ENCODE measurements around the gene RNF115.
"Not testable (repeated sequence)": the region's sequence is repeated elsewhere in the genome, so short reads cannot be mapped to it uniquely, and the experiment has no call there.

DNA sequence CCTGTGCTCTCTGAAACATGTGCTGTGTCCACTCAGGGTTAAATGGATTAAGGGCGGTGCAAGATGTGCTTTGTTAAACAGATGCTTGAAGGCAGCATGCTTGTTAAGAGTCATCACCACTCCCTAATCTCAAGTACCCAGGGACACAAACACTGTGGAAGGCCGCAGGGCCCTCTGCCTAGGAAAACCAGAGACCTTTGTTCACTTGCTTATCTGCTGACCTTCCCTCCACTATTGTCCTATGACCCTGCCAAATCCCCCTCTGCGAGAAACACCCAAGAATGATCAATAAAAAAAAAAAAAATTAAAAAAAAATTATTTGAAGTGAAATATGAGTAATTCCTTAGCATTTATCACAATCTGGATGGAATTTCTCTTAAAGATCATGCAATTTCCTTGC lies 58.8 kb downstream of the RNF115 start:
- TF ChIP-seq, protein P1, sequence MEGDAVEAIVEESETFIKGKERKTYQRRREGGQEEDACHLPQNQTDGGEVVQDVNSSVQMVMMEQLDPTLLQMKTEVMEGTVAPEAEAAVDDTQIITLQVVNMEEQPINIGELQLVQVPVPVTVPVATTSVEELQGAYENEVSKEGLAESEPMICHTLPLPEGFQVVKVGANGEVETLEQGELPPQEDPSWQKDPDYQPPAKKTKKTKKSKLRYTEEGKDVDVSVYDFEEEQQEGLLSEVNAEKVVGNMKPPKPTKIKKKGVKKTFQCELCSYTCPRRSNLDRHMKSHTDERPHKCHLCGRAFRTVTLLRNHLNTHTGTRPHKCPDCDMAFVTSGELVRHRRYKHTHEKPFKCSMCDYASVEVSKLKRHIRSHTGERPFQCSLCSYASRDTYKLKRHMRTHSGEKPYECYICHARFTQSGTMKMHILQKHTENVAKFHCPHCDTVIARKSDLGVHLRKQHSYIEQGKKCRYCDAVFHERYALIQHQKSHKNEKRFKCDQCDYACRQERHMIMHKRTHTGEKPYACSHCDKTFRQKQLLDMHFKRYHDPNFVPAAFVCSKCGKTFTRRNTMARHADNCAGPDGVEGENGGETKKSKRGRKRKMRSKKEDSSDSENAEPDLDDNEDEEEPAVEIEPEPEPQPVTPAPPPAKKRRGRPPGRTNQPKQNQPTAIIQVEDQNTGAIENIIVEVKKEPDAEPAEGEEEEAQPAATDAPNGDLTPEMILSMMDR (IDR thresholded peaks at IDR 0.05; ENCODE audit: borderline replicate concordance, extremely low read depth, low read length, poor library complexity, severe bottlenecking): not testable (repeated sequence)
- TF ChIP-seq EZH2 (IDR thresholded peaks at IDR 0.05; ENCODE audit: borderline replicate concordance, low read depth, low read length, severe bottlenecking): not testable (repeated sequence)

All from DND-41 (cell line).